ENCODE measurements around the gene DPH1.

Gene DPH1

DNA sequence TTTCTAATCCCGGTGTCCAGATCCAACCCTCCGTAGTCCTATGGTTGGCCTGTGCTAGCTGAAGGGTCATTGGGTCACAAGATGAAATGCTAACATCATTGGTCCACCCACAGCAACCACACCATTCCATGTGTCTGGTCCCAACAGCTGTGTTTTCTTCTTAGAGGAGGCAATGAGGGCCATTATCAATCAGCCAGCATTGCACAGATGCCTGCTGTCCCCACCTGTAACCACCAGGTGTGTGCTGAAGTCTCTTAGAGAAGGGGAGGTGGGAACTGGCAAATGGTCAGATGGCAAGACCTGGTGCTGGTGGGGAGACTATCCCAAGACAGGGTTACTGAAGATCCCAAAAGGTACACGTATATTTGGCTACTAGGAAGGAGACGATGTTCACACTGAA, 62.3 kb downstream of the DPH1 start:
- Histone ChIP-seq H3K9me3 (ENCODE audit: low read length) (no peaks in the 10 kb centered on the region), H3K27ac (ENCODE audit: low read depth, low read length) (no peak overlapping the region), H3K9ac (ENCODE audit: low read length) (no peak overlapping the region), H3K4me1 (ENCODE audit: insufficient read depth, low read length) (peaks cover 43% of the 10 kb centered on the region), H3K27me3 (ENCODE audit: control insufficient read depth in 1 of 2, insufficient read depth in 2 of 2, low read length in 2 of 2) (no peaks in the 10 kb centered on the region), H3K36me3 (ENCODE audit: insufficient read depth, low read length) (no peaks in the 10 kb centered on the region), H3K4me3 (ENCODE audit: low read depth in 1 of 2, low read length in 2 of 2) (no peak overlapping the region)

DNA sequence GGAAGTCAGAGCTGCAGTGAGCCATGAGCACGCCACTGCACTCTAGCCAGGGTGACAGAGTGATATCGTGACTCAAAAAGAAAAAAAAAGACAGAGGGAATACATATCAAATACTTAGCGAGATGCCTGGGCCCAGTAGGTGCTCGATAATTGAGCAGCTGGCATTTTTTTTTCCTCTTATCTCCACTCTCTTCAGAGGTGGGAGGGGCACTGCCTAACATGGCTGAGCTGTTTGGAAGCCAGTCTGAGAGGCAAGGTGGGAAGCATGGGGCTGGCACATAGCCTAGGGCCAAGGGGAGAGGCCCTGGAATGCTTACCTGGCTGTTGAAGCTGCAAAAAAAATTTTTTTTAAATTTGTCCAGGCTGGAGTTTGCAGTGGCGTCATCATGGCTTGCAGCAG, 63.4 kb downstream of the DPH1 start:
- Histone ChIP-seq H3K9me3 (ENCODE audit: low read length) (no peaks in the 10 kb centered on the region), H3K36me3 (ENCODE audit: insufficient read depth, low read length) (no peaks in the 10 kb centered on the region), H3K9ac (ENCODE audit: low read length) (no peak overlapping the region), H3K27me3 (ENCODE audit: control insufficient read depth in 1 of 2, insufficient read depth in 2 of 2, low read length in 2 of 2) (no peaks in the 10 kb centered on the region), H3K4me1 (ENCODE audit: insufficient read depth, low read length) (peaks cover 32% of the 10 kb centered on the region), H3K4me3 (ENCODE audit: low read depth in 1 of 2, low read length in 2 of 2) (no peak overlapping the region), H3K27ac (ENCODE audit: low read depth, low read length) (no peak overlapping the region)
